ENCODE results near the gene COL20A1.

The COL20A1 gene

DNA sequence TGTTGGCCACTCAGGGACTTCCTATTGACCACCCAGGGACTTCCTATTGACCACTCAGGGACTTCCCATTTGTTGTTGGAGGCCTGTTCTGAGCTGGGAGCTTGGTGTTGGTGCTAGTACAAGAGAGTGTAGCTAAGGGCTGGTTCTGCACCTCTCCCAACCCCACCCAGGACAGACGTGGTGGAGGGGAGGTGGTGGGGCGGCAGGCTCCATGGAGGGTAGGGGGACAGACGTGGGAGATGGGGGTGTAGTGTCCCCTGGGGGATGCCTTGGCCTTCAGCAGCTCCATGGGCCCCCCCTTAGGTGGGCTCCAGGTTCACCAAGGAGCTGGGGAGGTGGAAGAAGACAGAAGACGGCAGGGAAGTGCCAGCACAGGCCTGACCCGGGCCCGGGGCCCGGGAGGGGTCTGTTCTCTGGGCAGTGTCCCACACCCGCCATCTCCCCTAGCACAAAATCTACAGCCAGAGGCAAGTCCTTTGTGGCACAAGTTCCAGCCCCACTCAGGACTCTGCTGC lies 34.3 kb downstream of the COL20A1 start:
- DNase-seq (ENCODE audit: low read depth, low spot score) = no peak
- TF ChIP-seq, protein P1, sequence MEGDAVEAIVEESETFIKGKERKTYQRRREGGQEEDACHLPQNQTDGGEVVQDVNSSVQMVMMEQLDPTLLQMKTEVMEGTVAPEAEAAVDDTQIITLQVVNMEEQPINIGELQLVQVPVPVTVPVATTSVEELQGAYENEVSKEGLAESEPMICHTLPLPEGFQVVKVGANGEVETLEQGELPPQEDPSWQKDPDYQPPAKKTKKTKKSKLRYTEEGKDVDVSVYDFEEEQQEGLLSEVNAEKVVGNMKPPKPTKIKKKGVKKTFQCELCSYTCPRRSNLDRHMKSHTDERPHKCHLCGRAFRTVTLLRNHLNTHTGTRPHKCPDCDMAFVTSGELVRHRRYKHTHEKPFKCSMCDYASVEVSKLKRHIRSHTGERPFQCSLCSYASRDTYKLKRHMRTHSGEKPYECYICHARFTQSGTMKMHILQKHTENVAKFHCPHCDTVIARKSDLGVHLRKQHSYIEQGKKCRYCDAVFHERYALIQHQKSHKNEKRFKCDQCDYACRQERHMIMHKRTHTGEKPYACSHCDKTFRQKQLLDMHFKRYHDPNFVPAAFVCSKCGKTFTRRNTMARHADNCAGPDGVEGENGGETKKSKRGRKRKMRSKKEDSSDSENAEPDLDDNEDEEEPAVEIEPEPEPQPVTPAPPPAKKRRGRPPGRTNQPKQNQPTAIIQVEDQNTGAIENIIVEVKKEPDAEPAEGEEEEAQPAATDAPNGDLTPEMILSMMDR (IDR thresholded peaks at IDR 0.05; ENCODE audit: low read depth, low read length) = no peak
- no peak overlapping the region for H3K4me3 ChIP-seq (ENCODE audit: low read depth, low read length)
- in situ Hi-C loops (cut with HindIII; ENCODE audit: low sequenced_read_pairs) = no loop called here

DNA sequence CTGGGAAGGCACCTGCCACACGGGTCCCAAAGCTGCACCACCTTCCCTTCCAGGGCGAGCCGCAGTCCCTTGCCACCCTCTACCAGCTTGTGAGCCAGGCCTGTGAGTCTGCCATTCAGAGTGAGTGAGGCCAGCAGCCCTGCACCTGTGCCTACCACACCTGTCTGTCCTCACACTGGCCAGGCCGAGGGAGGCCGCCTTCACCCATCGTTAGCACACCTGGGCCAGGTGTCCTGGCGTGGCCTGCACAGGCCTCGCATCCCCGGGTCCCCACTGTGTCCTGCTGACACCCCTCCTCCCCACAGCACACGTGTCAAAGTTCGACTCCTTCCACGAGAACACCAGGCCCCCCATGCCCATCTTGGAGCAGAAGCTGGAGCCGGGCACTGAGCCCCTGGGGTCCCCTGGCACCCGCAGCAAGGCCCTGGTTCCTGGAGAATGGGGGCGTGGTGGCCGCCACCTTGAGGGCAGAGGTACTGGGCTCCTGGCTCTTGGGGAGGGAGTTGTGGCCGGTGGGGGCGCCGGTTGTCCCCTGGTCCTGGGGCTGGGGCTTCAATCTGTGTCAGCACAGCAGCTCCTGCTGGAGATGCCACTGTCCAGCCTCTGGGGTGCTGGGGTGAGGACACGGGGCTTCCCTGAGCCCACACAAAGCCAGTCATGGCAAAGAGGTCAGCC lies 35.2 kb downstream of the COL20A1 start:
- no peak for DNase-seq (ENCODE audit: low read depth, low spot score)
- in situ Hi-C loops (cut with HindIII; ENCODE audit: low sequenced_read_pairs) = no loop called here
- no peak overlapping the region for H3K4me3 ChIP-seq (ENCODE audit: low read depth, low read length)
- TF ChIP-seq, protein P1 (IDR thresholded peaks at IDR 0.05; ENCODE audit: low read depth, low read length) = no peak

DNA sequence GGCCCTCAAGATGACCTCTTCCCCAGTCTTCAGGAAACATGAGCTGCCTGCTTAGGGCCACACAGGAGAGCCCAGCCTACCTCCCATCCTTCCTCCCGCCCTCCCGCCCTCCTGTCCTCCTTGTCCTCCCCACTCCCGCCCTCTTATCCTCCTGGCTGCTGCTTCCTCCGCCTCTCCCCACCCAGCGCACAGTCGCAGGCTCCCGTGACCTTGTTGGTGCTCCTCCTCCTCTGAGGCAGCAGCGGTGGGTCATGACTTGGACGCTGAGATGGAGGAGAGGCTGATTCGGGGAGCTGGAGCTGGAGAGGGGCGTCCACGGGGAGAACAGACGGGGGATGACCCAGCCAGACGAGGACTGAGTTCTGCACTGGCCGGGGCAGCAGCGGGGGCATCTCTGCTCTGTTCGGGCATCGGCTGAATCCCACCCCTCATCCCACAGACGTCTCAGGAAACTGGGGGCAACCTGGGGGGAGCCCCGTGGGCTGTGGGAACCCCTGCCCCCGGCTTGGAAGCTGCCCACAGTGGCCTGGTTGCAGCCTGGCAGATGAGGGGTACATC lies 35.8 kb downstream of the COL20A1 start:
- in situ Hi-C loops (cut with HindIII; ENCODE audit: low sequenced_read_pairs) = no loop called here
- TF ChIP-seq, protein P1 (IDR thresholded peaks at IDR 0.05; ENCODE audit: low read depth, low read length) = no peak
- no peak for DNase-seq (ENCODE audit: low read depth, low spot score)
- no peak overlapping the region for H3K4me3 ChIP-seq (ENCODE audit: low read depth, low read length)

DNA sequence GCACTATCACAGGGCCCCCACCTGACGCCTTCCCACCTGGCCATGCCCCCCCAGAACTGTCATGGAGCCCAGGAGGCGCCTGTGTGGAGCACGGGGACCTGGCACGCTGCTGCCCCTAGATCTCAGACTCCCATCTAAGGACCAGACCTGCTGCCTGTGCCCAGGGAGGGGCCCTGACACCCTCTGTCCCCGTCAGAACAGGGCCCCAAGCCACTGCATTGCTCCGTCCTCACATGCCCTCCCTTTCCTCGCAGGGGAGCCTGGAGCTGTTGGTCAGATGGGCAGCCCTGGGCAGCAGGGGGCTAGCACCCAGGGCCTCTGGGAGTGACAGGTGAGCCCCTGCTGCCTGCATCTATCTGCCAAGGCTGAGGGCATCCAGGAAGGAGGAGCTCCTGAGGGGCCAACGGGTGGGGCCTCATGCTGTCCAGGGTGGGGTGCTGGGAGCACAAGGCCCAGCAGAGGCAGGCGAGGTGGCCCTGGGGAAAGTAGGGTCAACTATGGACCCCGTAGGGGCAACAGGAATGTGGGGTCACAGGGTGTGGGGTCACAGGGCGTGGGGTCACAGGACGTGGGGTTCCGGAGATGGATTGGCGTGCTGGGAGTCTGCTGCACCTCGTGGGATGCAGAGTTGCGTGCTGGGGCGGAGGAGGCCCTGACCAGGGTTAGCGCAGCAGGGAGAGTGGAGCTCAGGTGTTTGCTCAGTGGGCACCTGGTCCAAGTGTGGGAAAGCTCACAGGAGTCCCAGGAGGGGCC lies 36.5 kb downstream of the COL20A1 start:
- TF ChIP-seq, protein P1 (IDR thresholded peaks at IDR 0.05; ENCODE audit: low read depth, low read length) = no peak
- in situ Hi-C loops (cut with HindIII; ENCODE audit: low sequenced_read_pairs) = no loop called here
- DNase-seq (ENCODE audit: low read depth, low spot score) = no peak
- no peak overlapping the region for H3K4me3 ChIP-seq (ENCODE audit: low read depth, low read length)

DNA sequence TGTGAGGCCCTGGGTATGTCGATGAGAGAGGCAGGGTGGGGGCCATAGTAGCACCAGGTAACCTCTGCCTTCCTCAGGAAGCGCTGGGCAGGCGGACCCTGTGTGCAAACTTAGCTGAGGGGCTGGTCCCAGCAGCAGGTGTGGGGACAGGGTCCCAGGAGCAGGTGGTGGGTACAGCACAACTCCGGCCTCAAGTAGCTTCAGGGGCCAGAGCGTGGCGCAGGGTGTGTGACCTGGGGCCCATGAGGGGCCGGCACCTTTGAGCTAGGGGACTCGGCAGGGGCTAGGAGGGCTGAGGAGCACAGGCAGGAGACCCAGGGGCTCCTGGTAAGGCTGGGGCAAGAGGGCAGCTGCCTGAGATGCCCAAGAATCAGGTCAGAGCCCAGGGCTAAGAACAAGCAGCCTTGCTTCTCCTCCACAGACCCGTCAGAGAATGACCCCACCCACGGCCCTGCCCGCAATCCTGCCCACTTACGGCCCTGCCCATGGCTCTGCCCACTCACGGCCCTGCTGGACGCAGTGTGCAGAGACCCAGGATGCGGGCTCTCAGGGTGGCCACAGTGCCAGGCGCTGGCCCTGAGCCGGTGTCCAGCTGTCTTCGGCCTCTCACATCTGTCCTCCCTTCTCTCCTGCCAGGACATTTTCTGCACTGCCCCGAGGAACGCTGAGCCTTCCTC lies 37.2 kb downstream of the COL20A1 start:
- TF ChIP-seq, protein P1 (IDR thresholded peaks at IDR 0.05; ENCODE audit: low read depth, low read length) = no peak
- no peak for DNase-seq (ENCODE audit: low read depth, low spot score)
- in situ Hi-C loops (cut with HindIII; ENCODE audit: low sequenced_read_pairs) = no loop called here
- no peak overlapping the region for H3K4me3 ChIP-seq (ENCODE audit: low read depth, low read length)

DNA sequence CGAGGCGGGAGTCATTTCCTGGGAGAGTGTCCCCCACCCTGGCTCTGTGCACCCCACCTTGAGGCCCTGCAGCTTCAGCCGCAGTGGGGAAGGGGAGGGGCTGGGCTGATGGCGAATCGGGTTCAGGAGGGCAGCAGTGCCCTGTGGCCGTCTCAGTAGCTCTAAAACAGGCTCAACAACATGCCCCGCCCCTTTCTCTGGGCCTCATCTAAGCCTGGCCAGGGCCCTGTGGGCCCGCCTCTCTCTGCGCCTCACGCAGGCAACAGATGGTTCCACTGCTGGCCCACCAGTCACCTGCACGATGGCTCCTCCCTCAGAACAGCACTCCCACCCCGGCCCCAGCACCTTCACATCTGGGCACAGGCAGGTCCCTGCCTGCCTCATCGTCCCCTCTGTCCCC lies 38.0 kb downstream of the COL20A1 start:
- TF ChIP-seq, protein P1 (IDR thresholded peaks at IDR 0.05; ENCODE audit: low read depth, low read length) = no peak
- in situ Hi-C loops (cut with HindIII; ENCODE audit: low sequenced_read_pairs) = no loop called here
- H3K4me3 ChIP-seq (ENCODE audit: low read depth, low read length) = no peak overlapping the region
- no peak for DNase-seq (ENCODE audit: low read depth, low spot score)

All from astrocyte of the spinal cord (primary cell).